Chondrocyte (in vitro differentiated cells): ENCODE results near the gene MAML3. TPM values are rescaled to one million over a fixed set of nuclear protein-coding genes. Genes with fewer than 3 reads are reported as not detected.
A peak's percentile ranks its signal among the peaks of the same experiment; 100 is the strongest.

Experiments
- DNase-seq: peaks from one replicate; pipeline ENCODE4 v3.0.0; 2021; ENCODE audit warnings: mixed read lengths, low spot score
- H3K27ac Mint-ChIP-seq: one replicate; pipeline ENCODE4 v1.8.0; 2021; ENCODE audit warnings: mild to moderate bottlenecking, moderate library complexity, mixed read lengths; ENCODE audit not compliant: unreplicated experiment
- H3K27me3 Mint-ChIP-seq: 2 replicates; pipeline ENCODE4 v1.8.0; 2021; ENCODE audit warnings: low read depth, mixed read lengths
- H3K36me3 Mint-ChIP-seq: 2 replicates; pipeline ENCODE4 v1.8.0; 2021; ENCODE audit warnings: low read depth, mixed read lengths
- H3K4me1 Mint-ChIP-seq: 2 replicates; pipeline ENCODE4 v1.8.0; 2021; ENCODE audit warnings: low read depth, mild to moderate bottlenecking, mixed read lengths
- H3K4me3 Mint-ChIP-seq: one replicate; pipeline ENCODE4 v1.8.0; 2021; ENCODE audit warnings: mild to moderate bottlenecking, moderate library complexity, mixed read lengths; ENCODE audit not compliant: unreplicated experiment
- H3K9me3 Mint-ChIP-seq: 2 replicates; pipeline ENCODE4 v1.8.0; 2021; ENCODE audit warnings: low read depth, mixed read lengths
- CTCF ChIP-seq: fragments of 200-600 bp; sonication (generic); IDR thresholded peaks from 2 replicates; pipeline ENCODE4 v1.5.0; 2021; ENCODE audit warnings: antibody characterized with exemption, mild to moderate bottlenecking, moderate library complexity
- total RNA-seq: library from RNA; stranded (reverse); gene quantifications from 3 replicates; pipeline ENCODE4 v1.2.1, GENCODE V29; 2021

The MAML3 gene
- total RNA-seq, 1 donor from 2014 or later: 1.6 TPM

GRCh38 chr4:140049024-140049848, 104.7 kb downstream of the MAML3 start:
- no peaks in the 10 kb centered on the region for H3K27me3 Mint-ChIP-seq
- no peak for DNase-seq
- peak overlapping the region; percentile 60 for H3K4me3 Mint-ChIP-seq
- peaks cover 52% of the 10 kb centered on the region for H3K4me1 Mint-ChIP-seq
- TF ChIP-seq CTCF: peak; percentile 32
- peak overlapping the region; percentile 75 for H3K27ac Mint-ChIP-seq
- no peaks in the 10 kb centered on the region for H3K9me3 Mint-ChIP-seq
- H3K36me3 Mint-ChIP-seq: no peaks in the 10 kb centered on the region

GRCh38 chr4:140048419-140048995, 105.5 kb downstream of the MAML3 start:
- Mint-ChIP-seq H3K36me3 (no peaks in the 10 kb centered on the region), H3K27me3 (no peaks in the 10 kb centered on the region), H3K9me3 (no peaks in the 10 kb centered on the region), H3K27ac (peak overlapping the region; percentile 29), H3K4me3 (peak overlapping the region; percentile 60), H3K4me1 (peaks cover 52% of the 10 kb centered on the region)
- DNase-seq: no peak
- no peak for TF ChIP-seq CTCF

- H3K4me1 Mint-ChIP-seq: peaks cover 59% of the 10 kb centered on the region
- no peaks in the 10 kb centered on the region for H3K36me3 Mint-ChIP-seq
- no peaks in the 10 kb centered on the region for H3K9me3 Mint-ChIP-seq
- no peaks in the 10 kb centered on the region for H3K27me3 Mint-ChIP-seq
- no peak overlapping the region for H3K4me3 Mint-ChIP-seq
- DNase-seq: no peak
- no peak overlapping the region for H3K27ac Mint-ChIP-seq
- TF ChIP-seq CTCF: no peak
Observed at GRCh38 chr4:140047786-140048185, 106.2 kb downstream of the MAML3 start.

GRCh38 chr4:140047017-140047640, 106.9 kb downstream of the MAML3 start:
- peaks cover 62% of the 10 kb centered on the region for H3K4me1 Mint-ChIP-seq
- no peak overlapping the region for H3K27ac Mint-ChIP-seq
- H3K4me3 Mint-ChIP-seq: no peak overlapping the region
- no peaks in the 10 kb centered on the region for H3K9me3 Mint-ChIP-seq
- H3K27me3 Mint-ChIP-seq: no peaks in the 10 kb centered on the region
- DNase-seq: no peak
- no peaks in the 10 kb centered on the region for H3K36me3 Mint-ChIP-seq
- TF ChIP-seq CTCF: no peak

GRCh38 chr4:140046543-140046942, 107.4 kb downstream of the MAML3 start:
- H3K36me3 Mint-ChIP-seq: no peaks in the 10 kb centered on the region
- no peak for DNase-seq
- no peak overlapping the region for H3K4me3 Mint-ChIP-seq
- H3K27ac Mint-ChIP-seq: no peak overlapping the region
- peaks cover 62% of the 10 kb centered on the region for H3K4me1 Mint-ChIP-seq
- no peak for TF ChIP-seq CTCF
- H3K27me3 Mint-ChIP-seq: no peaks in the 10 kb centered on the region
- no peaks in the 10 kb centered on the region for H3K9me3 Mint-ChIP-seq
